K562 (cell line): Measurements from ENCODE around the gene XRN1. TPM values are rescaled to one million over a fixed set of nuclear protein-coding genes. Genes with fewer than 3 reads are reported as not detected.

Source experiments
- CC2D1A ChIP-seq: fragments of 450-650 bp; IDR thresholded peaks from 2 replicates; pipeline ENCODE4 v1.6.1; 2017; ENCODE audit warnings: mild to moderate bottlenecking
- COPS2 ChIP-seq: fragments of 450-650 bp; conservative IDR thresholded peaks from 2 replicates; pipeline ENCODE4 v1.6.1; 2016; ENCODE audit warnings: mild to moderate bottlenecking, moderate library complexity
- HDAC3 ChIP-seq: fragments of 450-650 bp; IDR thresholded peaks from 2 replicates; pipeline ENCODE4 v1.6.1; 2018; ENCODE audit warnings: borderline replicate concordance, mild to moderate bottlenecking, moderate library complexity; ENCODE audit not compliant: partially characterized antibody
- HIVEP1 ChIP-seq: fragments of 250-450 bp; sonication (Bioruptor Pico); IDR thresholded peaks from 2 replicates; pipeline ENCODE4 v1.4.0; 2020; ENCODE audit warnings: mild to moderate bottlenecking
- KDM2B ChIP-seq: fragments of 250-450 bp; sonication (Bioruptor Pico); IDR thresholded peaks from 2 replicates; pipeline ENCODE4 v1.8.0; 2021; ENCODE audit warnings: mild to moderate bottlenecking, moderate library complexity
- KLF1 ChIP-seq: fragments of 450-650 bp; IDR thresholded peaks from 2 replicates; pipeline ENCODE4 v1.6.1; 2016; ENCODE audit warnings: missing genetic modification characterization, missing compliant biosample characterization
- MTA2 ChIP-seq: fragments of 450-650 bp; IDR thresholded peaks from 2 replicates; pipeline ENCODE4 v1.6.1; 2016; ENCODE audit warnings: low read depth
- MYBL2 ChIP-seq, 2 experiments: fragments of 450-650 bp in 1 of 2; sonication (generic) in 1 of 2; formaldehyde crosslinking in 1 of 2; IDR thresholded peaks; 2 replicates each; pipeline versions ENCODE4 v1.6.1 to v1.8.1; 2017 to 2022; ENCODE audit warnings: borderline replicate concordance in 1 of 2, inconsistent platforms in 1 of 2, low read depth in 1 of 2, mild to moderate bottlenecking in 1 of 2, missing genetic modification reagents in 1 of 2, moderate library complexity in 1 of 2
- NR3C1 ChIP-seq: sonication (generic); formaldehyde crosslinking; IDR thresholded peaks from 2 replicates; pipeline ENCODE4 v1.8.1; 2022; ENCODE audit warnings: missing genetic modification reagents
- RAD51 ChIP-seq: fragments of 450-650 bp; IDR thresholded peaks from 2 replicates; pipeline ENCODE4 v1.7.1; 2016; ENCODE audit warnings: low read depth, mild to moderate bottlenecking, borderline replicate concordance
- SAFB2 ChIP-seq: fragments of 200-400 bp; formaldehyde crosslinking; IDR thresholded peaks from 2 replicates; pipeline ENCODE4 v1.6.1; 2018; ENCODE audit warnings: borderline replicate concordance, low read length, low read depth, moderate library complexity; ENCODE audit not compliant: severe bottlenecking
- SP2 ChIP-seq: IDR thresholded peaks from 2 replicates; pipeline ENCODE4 v1.6.1; 2011; ENCODE audit warnings: mild to moderate bottlenecking, low read depth, low read length, moderate library complexity; ENCODE audit not compliant: poor library complexity, severe bottlenecking; ENCODE audit errors: extremely low read depth
- SRSF1 ChIP-seq: fragments of 200-400 bp; formaldehyde crosslinking; IDR thresholded peaks from 2 replicates; pipeline ENCODE4 v1.6.1; 2017; ENCODE audit warnings: mild to moderate bottlenecking, low read depth, low read length, moderate library complexity
- ZNF316 ChIP-seq: fragments of 450-650 bp; IDR thresholded peaks from 2 replicates; pipeline ENCODE4 v1.6.1; 2016
- ZNF583 ChIP-seq: fragments of 250-450 bp; sonication (Bioruptor Pico); IDR thresholded peaks from 2 replicates; pipeline ENCODE4 v1.4.0; 2020
- polyA plus RNA-seq, 8 experiments: library from polyadenylated mRNA; depleted of rRNA in 4 of 8; stranded (reverse) in 5 of 8; unstranded in 3 of 8; fragments of >200 nt; fragmentation: Nextera tagmentation in 2 of 8; fragmentation: Illumina TruSeq in 1 of 8; extraction: Ambion mirVana in 2 of 8; extraction: Trizol in 1 of 8; gene quantifications; 2 replicates each; pipeline versions ENCODE4 v1.2.1 to v1.2.3, GENCODE V29; 2011 to 2014; ENCODE audit warnings: inconsistent platforms in 1 of 8, missing spikeins in 1 of 8
- total RNA-seq, 7 experiments: library from RNA; depleted of rRNA in 6 of 7; stranded (reverse); fragments of >200 nt in 6 of 7; fragmentation: Illumina TruSeq in 2 of 7; extraction: Trizol in 2 of 7; gene quantifications; 2 replicates each; pipeline versions ENCODE4 v1.2.1 to v1.2.3, GENCODE V29; 2011 to 2021; ENCODE audit warnings: low replicate concordance in 1 of 7
- TF ChIP-seq, protein P1 (sequence below): sonication (generic); formaldehyde crosslinking; IDR thresholded peaks from 2 replicates; pipeline ENCODE4 v1.8.1; 2023; ENCODE audit warnings: mild to moderate bottlenecking, missing genetic modification reagents
- TF ChIP-seq, protein P2 (sequence below): fragments of 450-650 bp; formaldehyde crosslinking; IDR thresholded peaks from 2 replicates; pipeline ENCODE4 v1.4.0; 2022; ENCODE audit warnings: mild to moderate bottlenecking, moderate library complexity

XRN1 gene
- total and polyA plus RNA-seq, 9 of the 15 experiments (the other 6 are each of a cell fraction or from before 2014, with no cell fraction given): 3.1 to 28.4 (median 17.2) TPM

DNA sequence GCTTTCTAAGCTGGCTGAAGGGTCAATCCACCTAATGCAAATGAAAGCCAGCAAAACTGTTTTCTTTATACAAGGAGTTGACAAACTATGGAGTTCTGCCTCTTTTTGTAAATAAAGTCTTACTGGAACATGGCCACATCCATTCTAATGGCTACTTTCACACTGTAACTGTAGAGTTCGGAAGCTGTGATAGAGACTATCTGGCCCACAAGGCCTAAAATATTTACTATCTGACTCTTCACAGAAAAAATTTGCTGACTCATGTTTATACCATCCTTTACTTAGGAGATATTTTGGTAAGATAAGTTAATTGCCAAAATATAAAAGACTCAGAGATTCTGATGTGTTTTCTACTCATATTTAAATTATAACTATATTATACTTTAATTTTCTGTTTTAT is 128.7 kb downstream of the XRN1 start (continued):
- TF ChIP-seq MYBL2 (IDR thresholded peaks at IDR 0.05; ENCODE audit: low read depth) (no peak; the same call in 1 of the 2 replicates), MYBL2 (CRISPR knock-in tag; IDR thresholded peaks at IDR 0.05; ENCODE audit: borderline replicate concordance) (no peak), SAFB2 (no peak), NR3C1 (CRISPR knock-in tag) (no peak), SP2 (no peak), HDAC3 (peak; percentile 50), COPS2 (no peak), ZNF316 (peak; percentile 100), CC2D1A (peak; percentile 76; the same call in 1 of the 2 replicates), HIVEP1 (CRISPR knock-in tag) (no peak), KLF1 (tag) (no peak), SRSF1 (no peak), RAD51 (no peak), KDM2B (CRISPR knock-in tag) (no peak), MTA2 (0 out of 2 replicates have a peak, but pooled peaks have one; percentile 18), ZNF583 (CRISPR knock-in tag) (no peak)
- TF ChIP-seq, protein P1, sequence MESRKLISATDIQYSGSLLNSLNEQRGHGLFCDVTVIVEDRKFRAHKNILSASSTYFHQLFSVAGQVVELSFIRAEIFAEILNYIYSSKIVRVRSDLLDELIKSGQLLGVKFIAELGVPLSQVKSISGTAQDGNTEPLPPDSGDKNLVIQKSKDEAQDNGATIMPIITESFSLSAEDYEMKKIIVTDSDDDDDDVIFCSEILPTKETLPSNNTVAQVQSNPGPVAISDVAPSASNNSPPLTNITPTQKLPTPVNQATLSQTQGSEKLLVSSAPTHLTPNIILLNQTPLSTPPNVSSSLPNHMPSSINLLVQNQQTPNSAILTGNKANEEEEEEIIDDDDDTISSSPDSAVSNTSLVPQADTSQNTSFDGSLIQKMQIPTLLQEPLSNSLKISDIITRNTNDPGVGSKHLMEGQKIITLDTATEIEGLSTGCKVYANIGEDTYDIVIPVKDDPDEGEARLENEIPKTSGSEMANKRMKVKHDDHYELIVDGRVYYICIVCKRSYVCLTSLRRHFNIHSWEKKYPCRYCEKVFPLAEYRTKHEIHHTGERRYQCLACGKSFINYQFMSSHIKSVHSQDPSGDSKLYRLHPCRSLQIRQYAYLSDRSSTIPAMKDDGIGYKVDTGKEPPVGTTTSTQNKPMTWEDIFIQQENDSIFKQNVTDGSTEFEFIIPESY (CRISPR knock-in tag): no peak
- TF ChIP-seq, protein P2, sequence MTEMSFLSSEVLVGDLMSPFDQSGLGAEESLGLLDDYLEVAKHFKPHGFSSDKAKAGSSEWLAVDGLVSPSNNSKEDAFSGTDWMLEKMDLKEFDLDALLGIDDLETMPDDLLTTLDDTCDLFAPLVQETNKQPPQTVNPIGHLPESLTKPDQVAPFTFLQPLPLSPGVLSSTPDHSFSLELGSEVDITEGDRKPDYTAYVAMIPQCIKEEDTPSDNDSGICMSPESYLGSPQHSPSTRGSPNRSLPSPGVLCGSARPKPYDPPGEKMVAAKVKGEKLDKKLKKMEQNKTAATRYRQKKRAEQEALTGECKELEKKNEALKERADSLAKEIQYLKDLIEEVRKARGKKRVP (CRISPR knock-in tag): no peak
